NCI-H2227 (cell line): ENCODE data around the gene TRIM32.

ENCODE experiments used
- DNase-seq: peaks from one replicate; lab custom pipeline; 2025; ENCODE audit not compliant: unreplicated experiment; lab: John Stamatoyannopoulos, UW

Gene TRIM32

GRCh38 chr9:116749772-116750171 is 62.7 kb downstream of the TRIM32 start:
- DNase-seq: no peak

- no peak for DNase-seq
Measured at GRCh38 chr9:116750510-116750909, 63.4 kb downstream of the TRIM32 start.
